ENCODE results near the gene TM7SF3. TPM values are rescaled to one million over a fixed set of nuclear protein-coding genes. Genes with fewer than 3 reads are reported as not detected.

Gene TM7SF3
- total RNA-seq, 2 experiments from 2014 or later, result 36.7 to 37.6 TPM

DNA sequence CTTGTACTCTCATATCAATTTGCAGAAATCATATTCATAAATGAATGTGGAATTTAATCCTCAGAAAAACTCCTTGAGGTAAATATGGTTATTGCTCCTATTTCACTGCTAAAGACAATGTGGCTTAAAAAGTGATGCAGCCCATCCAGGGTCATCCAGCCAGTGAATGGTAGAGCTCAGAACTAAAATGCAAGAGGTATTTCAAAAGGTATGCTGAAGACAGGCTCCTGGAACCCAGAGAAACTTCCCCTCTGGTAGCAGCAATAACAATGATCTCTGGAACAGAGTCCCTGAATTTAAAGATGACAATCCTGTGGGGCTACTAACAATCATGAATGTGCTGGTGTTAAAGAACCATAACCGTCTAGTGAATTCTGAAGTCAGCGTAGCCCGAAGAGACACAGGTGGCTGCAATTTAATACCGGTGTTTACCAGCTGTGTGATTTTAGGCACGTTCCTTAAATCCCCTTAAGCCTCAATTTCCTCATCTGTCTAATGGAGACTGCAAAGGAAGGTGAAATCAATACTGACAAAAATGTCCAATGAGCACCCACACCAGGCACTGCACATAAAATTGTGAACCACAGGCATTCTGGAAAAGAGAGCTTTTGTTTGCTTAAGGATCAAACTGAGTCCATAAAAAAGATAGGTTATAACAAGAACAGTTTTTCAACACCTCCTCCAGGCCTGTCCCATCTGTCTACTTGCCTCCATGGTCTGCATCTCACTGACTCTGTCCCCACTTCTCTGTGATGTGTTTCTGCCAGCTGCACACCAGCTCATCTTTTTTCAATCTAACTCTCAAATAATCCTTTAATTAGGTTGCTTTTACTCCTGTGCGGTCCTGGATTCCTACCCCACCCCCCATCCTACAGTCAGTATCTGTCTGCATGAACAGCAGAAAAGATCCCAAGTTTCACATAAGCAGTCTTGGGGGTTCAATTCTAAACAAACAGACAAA lies 10.5 kb downstream of the TM7SF3 start:
- no peak for DNase-seq
- ChIA-PET POLR2A (interaction anchor here (0.6 kb wide), 1 partner anchor 349 kb away, joined by 3 read pairs; no protein-coding TSS in a partner anchor), CTCF (interaction anchor here (0.7 to 4.2 kb wide), 5 partner anchors 10 to 302 kb away, joined by 3 to 21 read pairs (median 3); partner anchors contain the start of gene TM7SF3)
- no peaks in the 10 kb centered on the region for H3K27me3 Mint-ChIP-seq
- no peaks in the 10 kb centered on the region for H3K9me3 Mint-ChIP-seq
- H3K4me1 Mint-ChIP-seq (ENCODE audit: low read depth), result peaks cover 22% of the 10 kb centered on the region
- peaks cover 13% of the 10 kb centered on the region for H3K36me3 Mint-ChIP-seq (ENCODE audit: low read depth)
- intact Hi-C loops (cut with micrococcal nuclease), result no loop called here
- H3K27ac Mint-ChIP-seq, result no peak overlapping the region
- H3K4me3 Mint-ChIP-seq, result no peak overlapping the region
- TF ChIP-seq, protein P1, sequence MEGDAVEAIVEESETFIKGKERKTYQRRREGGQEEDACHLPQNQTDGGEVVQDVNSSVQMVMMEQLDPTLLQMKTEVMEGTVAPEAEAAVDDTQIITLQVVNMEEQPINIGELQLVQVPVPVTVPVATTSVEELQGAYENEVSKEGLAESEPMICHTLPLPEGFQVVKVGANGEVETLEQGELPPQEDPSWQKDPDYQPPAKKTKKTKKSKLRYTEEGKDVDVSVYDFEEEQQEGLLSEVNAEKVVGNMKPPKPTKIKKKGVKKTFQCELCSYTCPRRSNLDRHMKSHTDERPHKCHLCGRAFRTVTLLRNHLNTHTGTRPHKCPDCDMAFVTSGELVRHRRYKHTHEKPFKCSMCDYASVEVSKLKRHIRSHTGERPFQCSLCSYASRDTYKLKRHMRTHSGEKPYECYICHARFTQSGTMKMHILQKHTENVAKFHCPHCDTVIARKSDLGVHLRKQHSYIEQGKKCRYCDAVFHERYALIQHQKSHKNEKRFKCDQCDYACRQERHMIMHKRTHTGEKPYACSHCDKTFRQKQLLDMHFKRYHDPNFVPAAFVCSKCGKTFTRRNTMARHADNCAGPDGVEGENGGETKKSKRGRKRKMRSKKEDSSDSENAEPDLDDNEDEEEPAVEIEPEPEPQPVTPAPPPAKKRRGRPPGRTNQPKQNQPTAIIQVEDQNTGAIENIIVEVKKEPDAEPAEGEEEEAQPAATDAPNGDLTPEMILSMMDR (IDR thresholded peaks at IDR 0.05), result no peak
- no peak for ATAC-seq

DNA sequence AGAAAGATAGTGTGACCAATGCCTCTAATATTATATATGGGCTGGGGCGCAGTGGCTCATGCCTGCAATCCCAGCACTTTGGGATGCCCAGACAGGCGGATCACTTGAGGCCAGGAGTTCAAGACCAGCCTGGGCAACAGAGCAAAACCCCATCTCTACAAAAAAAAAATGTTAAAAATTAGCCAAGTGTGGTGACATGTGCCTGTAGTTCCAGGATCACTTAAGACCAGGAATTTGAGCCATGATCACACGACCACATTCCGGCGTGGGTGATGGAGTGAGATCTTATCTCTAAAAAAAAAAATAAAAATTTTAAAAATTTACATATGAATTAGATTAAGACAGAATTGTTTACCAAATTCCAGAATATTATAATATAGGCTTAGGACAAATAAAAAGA lies 12.0 kb downstream of the TM7SF3 start:
- peaks cover 17% of the 10 kb centered on the region for H3K36me3 Mint-ChIP-seq (ENCODE audit: low read depth)
- CTCF ChIA-PET, result interaction anchor here (0.8 to 4.2 kb wide), 4 partner anchors 9 to 117 kb away, joined by 3 to 21 read pairs (median 4); partner anchors contain the start of gene TM7SF3
- POLR2A ChIA-PET, result no interaction called here
- H3K4me3 Mint-ChIP-seq, result no peak overlapping the region
- no peaks in the 10 kb centered on the region for H3K9me3 Mint-ChIP-seq
- intact Hi-C loops (cut with micrococcal nuclease), result no loop called here
- no peak overlapping the region for H3K27ac Mint-ChIP-seq
- DNase-seq (no peak), ATAC-seq (no peak)
- H3K27me3 Mint-ChIP-seq, result no peaks in the 10 kb centered on the region
- peaks cover 12% of the 10 kb centered on the region for H3K4me1 Mint-ChIP-seq (ENCODE audit: low read depth)
- TF ChIP-seq, protein P1 (IDR thresholded peaks at IDR 0.05), result no peak

DNA sequence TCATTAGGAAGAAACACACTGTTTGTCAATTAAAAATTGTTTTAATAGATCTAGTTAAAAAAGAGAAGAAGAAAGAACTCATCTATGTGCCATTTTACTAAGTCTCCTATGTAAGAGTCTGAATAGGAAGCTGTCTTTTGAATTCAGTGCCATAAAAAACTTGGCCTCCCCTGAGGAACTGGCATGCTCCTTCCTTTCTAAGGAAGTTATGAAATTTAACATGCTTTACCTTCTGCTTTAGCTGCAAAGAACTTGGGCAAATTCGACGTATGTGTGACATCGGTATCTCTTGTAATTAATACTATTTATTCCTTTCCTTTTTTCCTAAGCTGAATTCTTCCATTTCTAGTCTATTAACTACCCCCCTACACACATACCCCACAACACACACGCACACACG lies 12.5 kb downstream of the TM7SF3 start:
- H3K4me3 Mint-ChIP-seq, result no peak overlapping the region
- TF ChIP-seq, protein P1 (IDR thresholded peaks at IDR 0.05), result no peak
- H3K9me3 Mint-ChIP-seq, result no peaks in the 10 kb centered on the region
- H3K36me3 Mint-ChIP-seq (ENCODE audit: low read depth), result peaks cover 17% of the 10 kb centered on the region
- ChIA-PET CTCF (interaction anchor here (0.8 to 4.2 kb wide), 5 partner anchors 9 to 116 kb away, joined by 3 to 21 read pairs (median 3); partner anchors contain the start of gene TM7SF3), POLR2A (interaction anchor here (1.2 kb wide), 1 partner anchor 12 kb away, joined by 4 read pairs; the partner anchor contains the start of gene TM7SF3)
- no peaks in the 10 kb centered on the region for H3K27me3 Mint-ChIP-seq
- no peak overlapping the region for H3K27ac Mint-ChIP-seq
- no peak for DNase-seq
- ATAC-seq, result no peak
- intact Hi-C loops (cut with micrococcal nuclease), result no loop called here
- peaks cover 12% of the 10 kb centered on the region for H3K4me1 Mint-ChIP-seq (ENCODE audit: low read depth)

DNA sequence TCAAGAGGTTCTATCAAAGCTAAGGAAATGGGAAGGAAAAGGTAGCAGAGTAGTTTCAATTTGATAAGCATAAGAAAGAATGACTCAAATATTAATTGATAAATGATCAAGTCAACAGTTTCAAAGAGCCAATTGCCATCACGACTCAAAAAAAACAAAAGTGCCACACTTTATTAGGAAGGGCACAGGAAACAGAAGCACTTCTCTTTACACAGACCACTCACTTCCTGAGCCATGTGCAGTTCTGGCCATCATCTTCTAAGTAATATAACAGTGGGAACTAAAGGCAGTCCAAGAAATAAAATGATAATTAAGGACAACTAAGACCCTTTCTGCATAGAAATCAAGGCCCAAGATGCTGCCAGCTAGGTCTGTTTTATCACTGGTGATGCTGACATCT lies 13.2 kb downstream of the TM7SF3 start:
- Mint-ChIP-seq H3K36me3 (ENCODE audit: low read depth) (peaks cover 17% of the 10 kb centered on the region), H3K9me3 (no peaks in the 10 kb centered on the region), H3K27me3 (no peaks in the 10 kb centered on the region), H3K4me1 (ENCODE audit: low read depth) (peaks cover 12% of the 10 kb centered on the region), H3K27ac (no peak overlapping the region), H3K4me3 (no peak overlapping the region)
- intact Hi-C loops (cut with micrococcal nuclease), result no loop called here
- DNase-seq (no peak), ATAC-seq (no peak)
- TF ChIP-seq, protein P1 (IDR thresholded peaks at IDR 0.05), result no peak
- CTCF ChIA-PET, result interaction anchor here (0.8 to 4.2 kb wide), 5 partner anchors 8 to 116 kb away, joined by 3 to 21 read pairs (median 3); partner anchors contain the start of gene TM7SF3
- POLR2A ChIA-PET, result interaction anchor here (1.2 kb wide), 1 partner anchor 13 kb away, joined by 4 read pairs; the partner anchor contains the start of gene TM7SF3

Data from activated CD8-positive, alpha-beta T cell treated with anti-CD3 and anti-CD28 coated beads for 36 hours (primary cell).